Measurements from ENCODE around the gene TRIM22.
"Not testable (repeated sequence)": the region's sequence is repeated elsewhere in the genome, so short reads cannot be mapped to it uniquely, and the experiment has no call there.

Gene TRIM22, protein sequence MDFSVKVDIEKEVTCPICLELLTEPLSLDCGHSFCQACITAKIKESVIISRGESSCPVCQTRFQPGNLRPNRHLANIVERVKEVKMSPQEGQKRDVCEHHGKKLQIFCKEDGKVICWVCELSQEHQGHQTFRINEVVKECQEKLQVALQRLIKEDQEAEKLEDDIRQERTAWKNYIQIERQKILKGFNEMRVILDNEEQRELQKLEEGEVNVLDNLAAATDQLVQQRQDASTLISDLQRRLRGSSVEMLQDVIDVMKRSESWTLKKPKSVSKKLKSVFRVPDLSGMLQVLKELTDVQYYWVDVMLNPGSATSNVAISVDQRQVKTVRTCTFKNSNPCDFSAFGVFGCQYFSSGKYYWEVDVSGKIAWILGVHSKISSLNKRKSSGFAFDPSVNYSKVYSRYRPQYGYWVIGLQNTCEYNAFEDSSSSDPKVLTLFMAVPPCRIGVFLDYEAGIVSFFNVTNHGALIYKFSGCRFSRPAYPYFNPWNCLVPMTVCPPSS

DNA sequence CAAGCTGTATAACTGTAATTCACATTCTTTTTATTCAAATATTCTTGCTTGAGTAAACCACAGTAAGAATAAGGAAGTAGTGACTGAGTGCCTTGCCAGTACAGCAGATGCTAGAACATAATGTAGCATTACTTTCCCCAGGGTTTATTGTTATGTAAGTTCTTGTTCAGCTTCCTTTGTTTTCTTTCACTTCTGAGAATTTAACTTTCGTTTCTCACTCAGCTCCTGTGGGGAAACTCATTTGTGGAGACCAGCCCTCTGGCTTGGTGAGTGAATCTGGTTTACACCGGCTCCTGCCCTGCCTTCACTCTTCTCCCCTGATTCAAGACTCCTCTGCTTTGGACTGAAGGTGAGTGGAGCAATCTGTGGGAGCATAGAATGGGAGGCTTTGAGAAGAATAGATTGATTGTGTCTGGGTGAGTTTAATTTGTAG is at the start of gene TRIM22:
TSS of gene TRIM22 (plus strand) at position 240 of the 433 bp plus-strand sequence. CDS start 6,443 bp downstream, outside the sequence.
- no peak for DNase-seq
- H3K9me3 ChIP-seq (ENCODE audit: severe bottlenecking), result no peaks in the 10 kb centered on the region

DNA sequence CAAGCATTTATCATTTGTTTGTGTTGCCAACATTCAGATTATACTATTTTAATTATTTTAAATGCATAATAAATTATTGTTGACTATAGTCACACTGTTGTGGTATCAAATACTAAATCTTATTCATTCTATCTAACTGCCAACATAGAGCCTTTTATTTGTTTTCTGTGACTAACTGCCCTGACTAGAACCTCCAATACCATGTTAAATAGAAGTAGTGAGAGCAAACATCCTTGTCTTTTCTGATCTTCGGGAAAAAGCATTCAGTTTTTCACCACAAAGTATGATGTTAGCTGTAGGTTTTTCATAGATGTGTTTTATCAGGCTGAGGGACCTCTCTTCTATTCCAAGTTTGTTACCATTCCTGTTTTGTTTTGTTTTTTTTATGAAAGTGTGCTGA is 49.6 kb upstream of the TRIM22 start:
- no peaks in the 10 kb centered on the region for H3K36me3 ChIP-seq
- H3K27me3 ChIP-seq (ENCODE audit: insufficient read depth, low read depth, severe bottlenecking), result peaks cover 71% of the 10 kb centered on the region
- TF ChIP-seq, protein P1, sequence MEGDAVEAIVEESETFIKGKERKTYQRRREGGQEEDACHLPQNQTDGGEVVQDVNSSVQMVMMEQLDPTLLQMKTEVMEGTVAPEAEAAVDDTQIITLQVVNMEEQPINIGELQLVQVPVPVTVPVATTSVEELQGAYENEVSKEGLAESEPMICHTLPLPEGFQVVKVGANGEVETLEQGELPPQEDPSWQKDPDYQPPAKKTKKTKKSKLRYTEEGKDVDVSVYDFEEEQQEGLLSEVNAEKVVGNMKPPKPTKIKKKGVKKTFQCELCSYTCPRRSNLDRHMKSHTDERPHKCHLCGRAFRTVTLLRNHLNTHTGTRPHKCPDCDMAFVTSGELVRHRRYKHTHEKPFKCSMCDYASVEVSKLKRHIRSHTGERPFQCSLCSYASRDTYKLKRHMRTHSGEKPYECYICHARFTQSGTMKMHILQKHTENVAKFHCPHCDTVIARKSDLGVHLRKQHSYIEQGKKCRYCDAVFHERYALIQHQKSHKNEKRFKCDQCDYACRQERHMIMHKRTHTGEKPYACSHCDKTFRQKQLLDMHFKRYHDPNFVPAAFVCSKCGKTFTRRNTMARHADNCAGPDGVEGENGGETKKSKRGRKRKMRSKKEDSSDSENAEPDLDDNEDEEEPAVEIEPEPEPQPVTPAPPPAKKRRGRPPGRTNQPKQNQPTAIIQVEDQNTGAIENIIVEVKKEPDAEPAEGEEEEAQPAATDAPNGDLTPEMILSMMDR (IDR thresholded peaks at IDR 0.05; ENCODE audit: low read depth, low read length), result no peak

More for the DNA sequence above, at the start of gene TRIM22:
- H3K4me3 ChIP-seq (ENCODE audit: low read depth, low read length), result no peak within 1 kb of the TSS
- H3K36me3 ChIP-seq, result no peaks in the 10 kb centered on the region
- H3K27ac ChIP-seq, result no peak within 1 kb of the TSS
- peaks cover 70% of the 10 kb centered on the region for H3K27me3 ChIP-seq (ENCODE audit: insufficient read depth, low read depth, severe bottlenecking)
- TF ChIP-seq, protein P1 (IDR thresholded peaks at IDR 0.05; ENCODE audit: low read depth, low read length), result no peak

DNA sequence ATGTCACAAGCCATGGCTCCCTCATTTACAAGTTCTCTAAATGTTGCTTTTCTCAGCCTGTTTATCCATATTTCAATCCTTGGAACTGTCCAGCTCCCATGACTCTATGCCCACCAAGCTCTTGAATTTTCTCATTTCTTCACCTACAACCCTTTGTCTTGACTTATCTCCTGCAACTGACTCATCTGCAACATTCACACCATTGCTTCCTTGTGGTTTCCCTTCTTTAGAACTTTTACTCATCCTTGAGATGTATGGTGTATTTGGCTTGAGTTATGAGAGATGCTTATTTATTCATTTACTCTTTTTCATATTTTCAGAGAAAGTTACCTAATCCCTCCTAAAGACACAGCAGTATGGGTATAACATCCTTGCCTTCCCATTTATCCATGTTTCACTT is 46.0 kb upstream of the TRIM22 start:
- no peak overlapping the region for H3K4me3 ChIP-seq (ENCODE audit: low read depth, low read length)
- no peaks in the 10 kb centered on the region for H3K36me3 ChIP-seq
- no peaks in the 10 kb centered on the region for H3K9me3 ChIP-seq (ENCODE audit: severe bottlenecking)
- no peak overlapping the region for H3K27ac ChIP-seq
- DNase-seq, result no peak
- TF ChIP-seq, protein P1 (IDR thresholded peaks at IDR 0.05; ENCODE audit: low read depth, low read length), result no peak
- H3K27me3 ChIP-seq (ENCODE audit: insufficient read depth, low read depth, severe bottlenecking), result peaks cover 70% of the 10 kb centered on the region

More for the DNA sequence above, 49.6 kb upstream of the TRIM22 start:
- no peak for DNase-seq
- Histone ChIP-seq H3K9me3 (ENCODE audit: severe bottlenecking) (no peaks in the 10 kb centered on the region), H3K4me3 (ENCODE audit: low read depth, low read length) (no peak overlapping the region), H3K27ac (no peak overlapping the region)

DNA sequence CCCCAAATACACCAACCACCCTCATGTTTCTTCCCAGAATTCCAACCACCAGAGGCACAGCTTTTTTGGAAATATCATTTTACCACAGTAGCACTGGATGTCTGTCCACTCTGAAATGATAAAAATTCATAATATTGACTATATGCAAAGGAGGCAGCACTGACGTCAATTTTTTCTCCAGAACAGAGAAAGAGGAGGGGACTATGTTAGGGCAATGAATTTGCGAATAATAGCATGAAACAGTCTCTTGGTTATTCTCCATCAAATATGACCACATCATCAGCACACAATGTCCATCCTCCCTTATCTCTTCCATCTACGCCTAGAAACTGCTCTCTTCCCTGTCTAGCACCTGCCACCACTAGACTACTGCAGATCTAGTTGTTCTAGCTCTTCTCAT is 43.5 kb upstream of the TRIM22 start:
- Histone ChIP-seq H3K36me3 (no peaks in the 10 kb centered on the region), H3K4me3 (ENCODE audit: low read depth, low read length) (no peak overlapping the region), H3K9me3 (ENCODE audit: severe bottlenecking) (no peaks in the 10 kb centered on the region), H3K27ac (no peak overlapping the region), H3K27me3 (ENCODE audit: insufficient read depth, low read depth, severe bottlenecking) (peaks cover 64% of the 10 kb centered on the region)
- TF ChIP-seq, protein P1 (IDR thresholded peaks at IDR 0.05; ENCODE audit: low read depth, low read length), result no peak
- DNase-seq, result no peak

DNA sequence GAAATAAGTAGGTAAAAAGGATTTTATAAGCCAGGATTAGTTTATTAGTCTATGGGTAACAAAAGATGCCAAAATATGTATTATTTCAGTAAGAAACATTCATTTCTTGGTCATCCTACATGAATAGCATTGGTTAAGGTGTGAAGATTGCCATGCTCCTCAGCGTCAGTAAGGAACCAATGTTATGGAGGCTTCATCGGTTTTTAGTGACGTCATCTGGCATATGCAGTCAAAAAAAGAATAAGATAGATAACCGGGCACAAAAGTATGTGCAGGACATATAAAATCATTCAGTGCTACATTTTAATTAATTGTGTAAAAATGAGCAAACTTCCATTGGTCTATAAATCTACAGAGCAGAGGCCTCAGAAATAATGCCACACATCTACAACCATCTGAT is 34.1 kb upstream of the TRIM22 start:
- no peaks in the 10 kb centered on the region for H3K36me3 ChIP-seq
- H3K27me3 ChIP-seq (ENCODE audit: insufficient read depth, low read depth, severe bottlenecking), result peaks cover 32% of the 10 kb centered on the region
- no peak overlapping the region for H3K27ac ChIP-seq
- TF ChIP-seq, protein P1 (IDR thresholded peaks at IDR 0.05; ENCODE audit: low read depth, low read length), result no peak
- no peak overlapping the region for H3K4me3 ChIP-seq (ENCODE audit: low read depth, low read length)
- peaks cover 2% of the 10 kb centered on the region for H3K9me3 ChIP-seq (ENCODE audit: severe bottlenecking)
- no peak for DNase-seq

DNA sequence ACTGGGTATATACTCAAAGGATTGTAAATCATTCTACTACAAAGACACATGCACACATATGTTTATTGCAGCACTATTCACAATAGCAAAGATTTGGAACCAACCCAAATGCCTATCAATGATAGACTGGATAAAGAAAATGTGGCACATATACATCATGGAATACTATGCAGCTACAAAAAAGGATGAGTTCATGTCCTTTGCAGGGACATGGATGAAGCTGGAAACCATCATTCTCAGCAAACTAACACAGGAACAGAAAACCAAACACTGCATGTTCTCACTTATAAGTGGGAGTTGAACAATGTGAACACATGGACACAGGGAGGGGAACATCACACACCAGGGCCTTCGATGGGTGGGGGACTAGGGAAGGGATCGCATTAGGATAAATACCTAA is 32.6 kb upstream of the TRIM22 start:
- H3K4me3 ChIP-seq (ENCODE audit: low read depth, low read length); H3K27ac ChIP-seq; H3K36me3 ChIP-seq; H3K9me3 ChIP-seq (ENCODE audit: severe bottlenecking); DNase-seq: not testable (repeated sequence)
- H3K27me3 ChIP-seq (ENCODE audit: insufficient read depth, low read depth, severe bottlenecking), result peaks cover 42% of the 10 kb centered on the region
